DOHH2 (cell line): ENCODE results near the gene ATP8A2.

Experiments used
- CTCF ChIP-seq: fragments of 200-600 bp; sonication (generic); IDR thresholded peaks from one replicate; pipeline ENCODE4 v1.5.1; 2014; ENCODE audit warnings: antibody characterized with exemption, mild to moderate bottlenecking, low read depth, low read length; ENCODE audit not compliant: poor library complexity, severe bottlenecking
- EZH2phosphoT487 ChIP-seq: fragments of 200-600 bp; sonication (generic); IDR thresholded peaks from 2 replicates; pipeline ENCODE4 v1.6.1; 2017; ENCODE audit warnings: borderline replicate concordance, mild to moderate bottlenecking, antibody characterized with exemption, low read length, moderate library complexity, mixed read lengths

- TF ChIP-seq CTCF (no peak), EZH2phosphoT487 (no peak)
Observed at GRCh38 chr13:25847145-25847544, 475.4 kb downstream of the ATP8A2 start.
